RWPE2 (cell line): ENCODE data around the gene TFF2.

Experiments used
- ATAC-seq: fragments of 200-7000 bp; cut with Tn5 transposase; 3 replicates; pipeline ENCODE4 v1.9.1; 2021; ENCODE audit warnings: low read depth
- DNase-seq: peaks from one replicate; pipeline ENCODE4 v3.0.0-alpha.2; 2020; ENCODE audit warnings: low spot score
- H3K27ac ChIP-seq: fragments of 450-650 bp; 2 replicates; pipeline ENCODE4 v1.5.1; 2017; ENCODE audit warnings: mild to moderate bottlenecking; ENCODE audit not compliant: poor library complexity, severe bottlenecking
- H3K27me3 ChIP-seq: fragments of 250-450 bp; sonication (Bioruptor Pico); 2 replicates; pipeline ENCODE4 v1.5.1; 2021; ENCODE audit warnings: mild to moderate bottlenecking, moderate library complexity; ENCODE audit not compliant: insufficient read depth, poor library complexity, severe bottlenecking
- H3K36me3 ChIP-seq: fragments of 250-450 bp; sonication (Bioruptor Pico); 2 replicates; pipeline ENCODE4 v1.5.1; 2020; ENCODE audit warnings: low read depth, mild to moderate bottlenecking, moderate library complexity
- H3K4me1 ChIP-seq: fragments of 250-450 bp; sonication (Bioruptor Pico); 2 replicates; pipeline ENCODE4 v1.5.1; 2021; ENCODE audit warnings: mild to moderate bottlenecking, moderate library complexity; ENCODE audit not compliant: insufficient read depth, poor library complexity, severe bottlenecking
- H3K4me3 ChIP-seq: fragments of 250-450 bp; sonication (Bioruptor Pico); 2 replicates; pipeline ENCODE4 v1.5.1; 2021; ENCODE audit warnings: mild to moderate bottlenecking, moderate library complexity; ENCODE audit not compliant: severe bottlenecking
- H3K9me3 ChIP-seq: fragments of 250-450 bp; sonication (Bioruptor Pico); 2 replicates; pipeline ENCODE4 v1.5.1; 2021; ENCODE audit warnings: mild to moderate bottlenecking, moderate library complexity; ENCODE audit not compliant: severe bottlenecking
- CTCF ChIP-seq: fragments of 450-650 bp; IDR thresholded peaks from one replicate; pipeline ENCODE4 v1.5.1; 2017; ENCODE audit warnings: mild to moderate bottlenecking, moderate library complexity; ENCODE audit not compliant: poor library complexity, severe bottlenecking

The TFF2 gene

DNA sequence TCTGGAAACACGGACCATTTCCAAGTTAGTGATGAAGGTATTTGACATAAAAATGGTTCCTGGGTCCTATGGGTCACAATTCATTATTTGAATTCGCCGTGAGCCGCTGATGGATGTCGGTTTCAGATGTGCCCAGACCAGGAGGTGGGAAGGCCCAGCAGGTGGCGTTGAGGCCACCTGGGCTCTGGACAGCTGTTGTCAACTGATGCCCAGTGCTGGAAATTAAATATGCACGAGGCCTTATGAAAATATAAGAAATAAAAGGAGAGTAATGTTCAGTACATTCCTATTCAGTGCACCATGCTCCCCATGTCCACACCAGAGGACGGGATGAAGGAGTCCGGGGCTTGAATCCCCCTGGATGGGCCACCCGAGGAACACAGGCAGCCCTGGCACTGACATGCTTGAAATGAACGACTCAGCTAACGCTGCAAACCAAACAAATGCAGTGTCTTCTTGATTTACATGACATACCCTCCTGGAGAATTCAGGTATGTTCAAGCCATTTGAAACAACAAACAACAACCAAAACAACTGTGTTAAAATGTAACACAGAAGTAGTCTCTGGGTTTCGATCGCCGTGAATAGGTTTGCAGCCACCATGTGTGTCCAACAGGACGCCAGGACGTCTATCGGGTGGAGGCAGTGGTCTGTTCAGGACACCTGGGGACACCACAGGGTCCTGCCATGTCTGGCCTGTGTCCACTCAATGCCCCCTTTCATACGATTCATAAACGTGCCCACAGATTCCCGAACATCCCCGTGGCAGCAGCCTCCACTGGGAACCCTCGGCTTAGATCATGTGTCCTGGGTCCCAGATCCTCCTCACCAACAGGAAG is 41.7 kb downstream of the TFF2 start:
- H3K4me1 ChIP-seq = no peaks in the 10 kb centered on the region
- no peaks in the 10 kb centered on the region for H3K9me3 ChIP-seq
- DNase-seq = no peak
- H3K36me3 ChIP-seq = no peaks in the 10 kb centered on the region
- no peak overlapping the region for H3K4me3 ChIP-seq
- no peaks in the 10 kb centered on the region for H3K27me3 ChIP-seq
- ATAC-seq = no peak
- H3K27ac ChIP-seq = no peak overlapping the region
- TF ChIP-seq CTCF = no peak

GRCh38 chr21:42308161-42308913 is 42.5 kb downstream of the TFF2 start:
- Histone ChIP-seq H3K4me1 (no peaks in the 10 kb centered on the region), H3K36me3 (no peaks in the 10 kb centered on the region), H3K9me3 (no peaks in the 10 kb centered on the region), H3K27me3 (no peaks in the 10 kb centered on the region), H3K27ac (no peak overlapping the region), H3K4me3 (no peak overlapping the region)
- ATAC-seq = no peak
- DNase-seq = no peak
- no peak for TF ChIP-seq CTCF

GRCh38 chr21:42307106-42307505 is 43.7 kb downstream of the TFF2 start:
- no peaks in the 10 kb centered on the region for H3K36me3 ChIP-seq
- H3K27ac ChIP-seq = no peak overlapping the region
- no peaks in the 10 kb centered on the region for H3K27me3 ChIP-seq
- no peak for TF ChIP-seq CTCF
- no peaks in the 10 kb centered on the region for H3K4me1 ChIP-seq
- no peak overlapping the region for H3K4me3 ChIP-seq
- ATAC-seq = no peak
- no peak for DNase-seq
- H3K9me3 ChIP-seq = no peaks in the 10 kb centered on the region

DNA sequence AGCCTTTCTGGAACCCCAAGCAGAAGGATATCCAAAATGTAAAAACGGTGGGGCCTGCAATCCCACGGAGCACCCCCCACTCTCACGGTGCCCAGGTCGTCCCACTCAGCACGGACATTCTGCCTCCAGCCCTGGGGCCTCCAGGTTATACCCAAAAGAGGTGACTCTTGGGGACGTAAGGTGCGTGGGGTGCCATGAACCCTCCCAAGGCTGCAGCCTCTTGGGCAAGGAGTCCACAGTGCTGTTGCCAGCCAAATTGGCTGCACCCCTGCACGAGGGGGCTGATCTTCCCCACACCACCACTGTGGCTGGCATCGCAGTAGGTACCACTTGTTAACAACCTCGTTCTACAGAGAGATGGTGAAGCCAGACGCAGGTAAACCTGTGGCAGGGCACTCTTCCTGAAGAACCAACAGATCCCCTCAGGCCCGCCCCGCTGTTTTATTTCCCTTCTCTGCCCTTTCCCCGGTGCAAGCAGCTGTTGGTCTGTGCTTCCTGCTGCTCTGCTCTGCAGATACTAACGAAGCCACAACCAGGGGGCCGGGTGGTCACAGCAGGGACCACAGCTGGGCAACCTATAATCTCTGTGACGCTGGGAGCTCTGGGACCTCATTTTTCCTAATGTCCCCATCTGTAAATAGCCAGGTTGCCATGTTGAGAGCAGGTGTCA is 44.3 kb downstream of the TFF2 start:
- no peaks in the 10 kb centered on the region for H3K27me3 ChIP-seq
- H3K36me3 ChIP-seq = no peaks in the 10 kb centered on the region
- H3K4me1 ChIP-seq = no peaks in the 10 kb centered on the region
- no peak for TF ChIP-seq CTCF
- DNase-seq (no peak), ATAC-seq (no peak)
- H3K9me3 ChIP-seq = no peaks in the 10 kb centered on the region
- no peak overlapping the region for H3K27ac ChIP-seq
- no peak overlapping the region for H3K4me3 ChIP-seq
